Fibroblast of upper back skin (primary cell): Measurements from ENCODE around the gene KANTR.
"Not testable (repeated sequence)": the region's sequence is repeated elsewhere in the genome, so short reads cannot be mapped to it uniquely, and the experiment has no call there.

Source experiments
- DNase-seq: peaks from one replicate; pipeline ENCODE4 v3.0.0-alpha.2; 2013

The KANTR gene

GRCh38 chrX:53133400-53133799 is 39.5 kb downstream of the KANTR start:
- DNase-seq = no peak

DNA sequence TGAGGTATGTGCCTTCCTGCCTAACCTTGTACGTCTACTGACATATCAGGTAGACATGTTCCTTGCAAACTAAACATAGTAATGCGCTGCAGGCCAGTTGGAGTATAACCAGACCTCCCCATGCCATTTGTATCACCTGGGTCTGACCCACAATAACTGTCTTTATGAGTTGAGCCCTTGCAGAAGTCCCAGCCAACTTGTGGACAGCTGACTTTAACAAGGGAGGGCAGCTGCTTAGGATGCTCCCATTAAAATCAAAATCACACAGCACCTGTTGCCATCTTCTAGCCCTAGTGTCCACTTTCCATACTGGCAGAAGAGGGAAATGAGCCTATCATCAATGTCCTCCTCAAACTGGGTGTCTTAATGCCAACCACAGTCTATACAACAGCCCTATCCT is 41.6 kb downstream of the KANTR start:
- no peak for DNase-seq

- no peak for DNase-seq
These were observed 59.6 kb downstream of the KANTR start for GRCh38 chrX:53153581-53153980.

DNA sequence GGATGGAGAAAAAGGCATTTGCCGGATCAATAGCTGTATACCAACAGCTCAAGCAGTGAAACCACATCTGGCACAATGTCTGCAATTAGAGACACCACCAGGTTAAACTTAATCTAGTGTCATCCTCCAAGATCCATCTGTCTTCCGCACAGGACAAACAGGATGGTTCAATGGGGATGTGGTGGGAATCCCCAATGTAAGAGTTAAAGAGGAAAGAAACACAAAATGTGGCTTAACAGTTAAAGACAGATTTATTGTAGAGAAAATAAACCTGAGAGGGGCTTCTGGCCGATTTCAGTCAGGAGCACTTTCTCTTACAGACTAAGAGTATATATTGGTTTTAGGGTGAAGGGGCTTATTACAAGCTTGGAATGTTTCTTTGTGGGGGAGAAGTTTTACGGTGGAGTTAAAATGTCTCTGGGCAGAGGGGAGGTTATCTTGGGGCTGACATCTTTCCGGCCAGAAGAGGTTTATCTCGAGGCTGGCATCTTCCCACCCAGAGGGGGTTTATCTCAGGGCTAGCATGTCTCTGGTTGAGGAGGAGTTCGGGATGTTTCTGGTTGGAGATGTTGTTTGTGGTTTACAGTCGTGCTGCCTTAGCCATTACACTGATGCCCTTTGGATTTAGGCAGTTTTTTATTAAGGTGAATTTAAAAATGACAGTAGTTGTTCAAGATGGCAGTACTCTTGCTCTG is 61.7 kb downstream of the KANTR start:
- no peak for DNase-seq

- no peak for DNase-seq
These were observed 62.3 kb downstream of the KANTR start for GRCh38 chrX:53156207-53156596.

GRCh38 chrX:53159184-53159583 is 65.2 kb downstream of the KANTR start:
- DNase-seq = no peak

DNA sequence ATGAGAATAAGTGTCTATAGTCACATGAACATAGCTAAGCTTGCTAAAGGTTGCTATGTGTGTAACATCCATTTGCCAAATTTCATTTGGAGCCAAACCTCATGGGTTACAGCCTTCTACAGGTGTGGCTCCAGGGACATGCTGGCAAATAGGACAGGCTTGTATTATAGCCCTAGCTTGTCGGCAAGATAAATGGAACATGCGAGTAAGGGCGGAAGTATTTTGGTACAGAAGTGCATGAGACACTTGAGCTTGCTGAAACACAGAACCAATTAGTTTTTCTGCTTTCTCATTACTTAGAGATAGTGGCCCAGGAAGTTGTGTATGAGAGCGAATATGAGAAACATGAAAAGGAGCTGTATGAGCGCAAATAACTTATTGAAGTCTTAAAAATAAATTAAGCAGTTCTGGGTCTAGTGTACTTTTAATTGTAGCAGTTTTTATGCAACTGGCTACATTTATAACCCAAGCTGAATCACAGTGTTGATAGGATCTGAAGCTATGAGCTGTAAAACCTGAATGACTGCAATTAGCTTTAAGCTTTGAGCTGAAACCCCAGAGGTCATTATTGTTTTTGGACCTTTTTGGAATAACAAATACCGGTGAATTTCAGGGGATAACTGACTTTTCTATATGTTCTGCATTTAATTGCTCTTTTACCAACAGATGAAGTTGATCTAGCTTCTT is 66.5 kb downstream of the KANTR start:
- no peak for DNase-seq

GRCh38 chrX:53163436-53163835 is 69.5 kb downstream of the KANTR start:
- no peak for DNase-seq

DNA sequence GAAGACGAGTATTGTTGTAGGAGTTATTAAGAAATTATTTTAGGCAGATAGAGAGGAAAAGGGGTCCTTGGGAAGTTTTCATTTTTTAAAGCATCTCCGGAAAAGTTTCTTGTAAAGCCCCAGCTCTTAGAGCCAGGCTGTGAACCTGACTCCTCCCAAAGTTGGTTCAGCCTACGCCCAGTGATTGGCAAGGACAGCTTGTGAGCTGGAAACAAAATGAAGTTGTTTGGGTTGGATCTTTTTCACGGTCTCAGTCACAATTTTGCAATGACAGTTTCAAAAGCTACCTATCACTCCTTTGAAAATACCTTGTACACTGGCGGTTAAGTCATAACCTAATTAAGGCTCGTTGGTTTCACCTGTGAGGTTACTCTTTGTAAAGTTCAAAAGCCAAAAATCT is 70.6 kb downstream of the KANTR start:
- DNase-seq = not testable (repeated sequence)

DNA sequence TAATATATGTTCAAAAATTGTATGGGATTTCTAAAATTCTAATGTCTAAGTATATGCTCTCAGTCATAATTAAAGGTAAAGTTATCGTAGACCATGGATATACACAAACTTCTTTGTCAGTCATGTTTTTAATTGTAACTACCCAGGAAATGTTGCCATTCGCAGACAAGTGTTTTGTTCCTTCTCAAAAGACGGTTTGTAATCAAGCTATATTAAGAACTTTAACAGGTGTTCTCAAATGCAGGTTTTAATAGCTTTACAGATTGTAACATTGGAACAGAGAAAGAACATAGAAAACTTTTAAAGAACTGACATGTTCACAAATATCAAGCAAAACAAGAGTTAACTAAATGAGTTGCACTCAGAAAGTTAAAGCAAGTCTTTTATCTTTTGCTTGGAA is 72.2 kb downstream of the KANTR start:
- DNase-seq = no peak

GRCh38 chrX:53171356-53171755 is 77.4 kb downstream of the KANTR start:
- no peak for DNase-seq
